Measurements from ENCODE around the gene UBLCP1.

- no peak for TF ChIP-seq CTCF (IDR thresholded peaks at IDR 0.05)
- no peak for TF ChIP-seq POLR2A (IDR thresholded peaks at IDR 0.05)
Measured at GRCh38 chr5:159274676-159275075, 11.6 kb downstream of the UBLCP1 start.

All from vagina (tissue), 2 donors.